WI38 (cell line): ENCODE results near the gene BBC3.
"Not testable (repeated sequence)": the region's sequence is repeated elsewhere in the genome, so short reads cannot be mapped to it uniquely, and the experiment has no call there.

ENCODE experiments used
- H3K4me3 ChIP-seq: 2 replicates; pipeline ENCODE4 v1.5.1; 2011; ENCODE audit warnings: low read depth, mild to moderate bottlenecking, control low read depth, low read length
- TF ChIP-seq, protein P1 (sequence below): IDR thresholded peaks from 2 replicates; pipeline ENCODE4 v1.5.1; 2012; ENCODE audit warnings: low read depth, mild to moderate bottlenecking, control low read depth, low read length

Gene BBC3

DNA sequence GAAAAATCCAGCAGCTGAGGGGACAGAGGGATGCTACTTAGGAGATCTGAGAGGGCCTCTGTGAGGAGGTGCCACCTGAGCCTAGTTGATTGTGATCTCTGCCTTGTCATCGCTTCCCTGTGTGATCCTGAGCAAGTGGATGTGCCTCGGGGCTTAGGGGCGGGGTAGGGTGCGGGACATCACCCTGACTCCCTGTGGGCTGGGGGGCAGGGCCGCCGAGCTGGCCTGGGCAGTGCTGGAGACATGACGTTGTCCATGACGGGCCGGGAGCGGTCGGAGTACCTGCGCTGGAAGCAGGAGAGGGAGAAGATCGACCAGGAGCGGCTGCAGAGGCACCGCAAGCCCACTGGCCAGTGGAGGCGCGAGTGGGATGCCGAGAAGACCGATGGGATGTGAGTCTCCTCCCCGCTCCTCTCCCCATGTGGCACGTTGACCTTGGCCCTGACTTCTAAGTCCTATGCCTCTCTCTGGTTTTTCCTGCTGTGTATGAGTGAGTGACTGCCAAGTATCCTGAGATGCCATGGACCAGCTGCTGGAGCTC is 35.5 kb upstream of the BBC3 start:
- TF ChIP-seq, protein P1, sequence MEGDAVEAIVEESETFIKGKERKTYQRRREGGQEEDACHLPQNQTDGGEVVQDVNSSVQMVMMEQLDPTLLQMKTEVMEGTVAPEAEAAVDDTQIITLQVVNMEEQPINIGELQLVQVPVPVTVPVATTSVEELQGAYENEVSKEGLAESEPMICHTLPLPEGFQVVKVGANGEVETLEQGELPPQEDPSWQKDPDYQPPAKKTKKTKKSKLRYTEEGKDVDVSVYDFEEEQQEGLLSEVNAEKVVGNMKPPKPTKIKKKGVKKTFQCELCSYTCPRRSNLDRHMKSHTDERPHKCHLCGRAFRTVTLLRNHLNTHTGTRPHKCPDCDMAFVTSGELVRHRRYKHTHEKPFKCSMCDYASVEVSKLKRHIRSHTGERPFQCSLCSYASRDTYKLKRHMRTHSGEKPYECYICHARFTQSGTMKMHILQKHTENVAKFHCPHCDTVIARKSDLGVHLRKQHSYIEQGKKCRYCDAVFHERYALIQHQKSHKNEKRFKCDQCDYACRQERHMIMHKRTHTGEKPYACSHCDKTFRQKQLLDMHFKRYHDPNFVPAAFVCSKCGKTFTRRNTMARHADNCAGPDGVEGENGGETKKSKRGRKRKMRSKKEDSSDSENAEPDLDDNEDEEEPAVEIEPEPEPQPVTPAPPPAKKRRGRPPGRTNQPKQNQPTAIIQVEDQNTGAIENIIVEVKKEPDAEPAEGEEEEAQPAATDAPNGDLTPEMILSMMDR: no peak
- H3K4me3 ChIP-seq: no peak overlapping the region

DNA sequence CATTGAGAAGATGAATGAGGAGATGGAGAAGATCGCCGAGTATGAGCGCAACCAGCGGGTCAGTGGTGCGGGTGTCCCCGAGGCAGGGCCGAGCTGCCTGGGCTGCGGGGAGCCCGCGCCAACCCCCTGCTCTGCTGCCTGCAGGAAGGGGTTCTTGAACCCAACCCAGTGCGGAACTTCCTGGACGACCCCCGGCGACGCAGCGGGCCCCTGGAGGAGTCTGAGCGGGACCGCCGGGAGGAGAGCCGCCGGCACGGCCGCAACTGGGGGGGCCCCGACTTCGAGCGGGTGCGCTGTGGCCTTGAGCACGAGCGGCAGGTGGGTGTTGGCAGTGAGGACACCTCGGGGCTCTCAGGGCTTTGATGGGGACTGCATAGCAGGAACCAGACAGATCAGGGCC is 33.6 kb upstream of the BBC3 start:
- TF ChIP-seq, protein P1: no peak
- no peak overlapping the region for H3K4me3 ChIP-seq

DNA sequence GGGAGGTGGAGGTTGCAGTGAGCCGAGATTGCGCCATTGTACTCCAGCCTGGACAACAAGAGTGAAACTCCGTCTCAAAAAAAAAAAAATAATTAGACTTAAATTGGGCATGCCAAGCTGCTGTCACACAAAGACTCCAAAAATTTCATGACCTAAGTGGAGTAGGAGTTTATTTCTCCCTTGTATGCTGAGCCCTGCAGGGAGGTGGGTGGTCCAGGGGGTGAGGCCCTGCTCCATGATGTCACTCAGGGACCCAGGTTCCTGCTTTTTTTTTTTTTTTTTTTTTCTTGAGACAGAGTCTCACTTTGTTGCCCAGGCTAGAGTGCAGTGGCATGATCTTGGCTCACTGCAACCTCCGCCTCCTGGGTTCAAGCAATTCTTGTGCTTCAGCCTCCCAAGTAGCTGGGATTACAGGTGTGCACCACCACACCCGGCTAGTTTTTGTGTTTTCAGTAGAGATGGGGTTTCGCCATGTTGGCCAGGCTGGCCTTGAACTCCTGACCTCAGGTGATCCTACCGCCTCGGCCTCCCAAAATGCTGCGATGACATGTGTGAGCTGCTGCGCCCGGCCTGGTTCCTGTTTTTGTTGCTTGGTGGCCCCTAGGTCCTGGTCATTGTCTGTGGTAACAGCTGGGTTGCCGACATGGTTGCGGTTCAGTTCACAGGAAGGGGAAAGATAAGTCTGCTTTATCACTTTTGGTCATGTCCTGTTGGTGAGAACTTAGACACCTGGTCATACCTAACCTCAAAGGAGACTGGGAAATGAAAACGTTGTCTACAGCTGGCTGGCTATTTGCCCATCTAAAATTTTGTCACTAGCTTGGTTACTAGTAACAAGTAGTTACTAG is 31.2 kb upstream of the BBC3 start:
- H3K4me3 ChIP-seq: not testable (repeated sequence)

- no peak overlapping the region for H3K4me3 ChIP-seq
- TF ChIP-seq, protein P1: no peak
Observed at GRCh38 chr19:47260476-47260875, 29.5 kb upstream of the BBC3 start.

DNA sequence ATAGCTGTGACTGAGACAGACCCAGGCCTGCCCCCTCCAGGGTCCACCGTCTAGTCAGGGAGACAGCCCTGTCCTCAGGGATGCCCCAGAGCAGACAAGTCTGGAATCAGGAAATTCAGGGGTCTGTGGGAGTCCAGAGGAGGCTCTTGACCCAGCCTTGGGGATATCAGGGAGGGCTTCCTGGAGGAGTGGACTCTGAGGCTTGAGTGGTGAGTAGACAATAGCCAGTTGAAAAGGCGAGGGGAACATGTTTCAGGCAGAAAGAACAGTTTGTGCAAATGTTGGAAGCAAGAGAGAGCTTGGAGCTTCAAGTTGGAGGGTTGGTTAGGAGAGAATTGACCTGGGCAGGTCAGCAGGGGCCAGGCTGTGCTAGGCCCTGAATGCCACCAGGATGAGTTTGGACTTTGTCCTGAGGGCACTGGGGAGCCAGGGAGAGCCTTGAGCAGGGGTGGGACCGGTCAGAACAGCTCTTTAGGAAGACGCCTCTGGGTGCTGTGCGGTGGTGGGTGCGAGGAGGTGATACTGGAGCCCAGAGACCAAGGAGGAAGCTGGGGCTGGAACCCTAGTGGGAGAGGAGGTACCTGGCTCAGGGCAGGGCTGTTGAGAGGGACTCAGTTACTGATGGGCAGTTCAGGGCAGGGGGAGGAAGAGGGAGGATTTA is 28.0 kb upstream of the BBC3 start:
- TF ChIP-seq, protein P1: no peak
- no peak overlapping the region for H3K4me3 ChIP-seq

- TF ChIP-seq, protein P1: no peak
- H3K4me3 ChIP-seq: peak overlapping the region; percentile 64
Observed at GRCh38 chr19:47258434-47258833, 27.4 kb upstream of the BBC3 start.

DNA sequence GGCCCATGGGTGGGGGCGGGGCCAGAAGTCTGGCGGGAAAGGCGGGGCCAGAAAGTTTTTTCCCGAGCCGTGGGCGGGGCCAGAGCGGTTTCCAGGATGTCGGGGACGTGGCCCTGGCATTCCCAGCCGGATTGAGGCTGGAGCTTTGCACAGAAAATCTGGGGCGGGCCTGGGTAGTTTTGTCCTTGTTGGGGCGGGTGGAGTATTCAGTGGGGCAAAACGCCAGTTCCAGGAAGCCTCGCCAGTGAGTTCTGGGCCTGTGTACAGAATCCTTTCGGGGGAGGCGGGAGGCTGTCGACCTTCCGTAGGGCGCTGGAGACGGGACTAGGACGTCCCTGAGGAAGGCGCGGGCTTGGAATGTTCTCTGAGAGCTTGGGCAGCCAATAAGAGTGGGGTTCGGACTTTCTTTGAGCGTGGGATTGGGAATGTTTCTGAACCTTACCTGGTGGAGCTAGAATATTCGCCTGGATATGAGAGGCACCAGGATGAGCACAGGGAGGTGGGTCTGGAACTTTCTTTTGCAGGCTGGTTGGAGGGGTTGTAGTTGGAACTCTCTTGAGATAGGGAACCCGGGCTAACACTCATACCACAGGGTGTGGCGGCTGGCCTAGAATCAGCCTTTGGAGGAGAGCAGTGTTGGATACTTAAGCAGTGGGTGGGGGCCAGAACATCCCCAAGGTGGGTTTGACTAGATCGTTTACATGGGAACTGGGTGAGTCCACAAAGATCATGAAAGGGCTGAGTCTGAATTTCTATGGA is 26.6 kb upstream of the BBC3 start:
- TF ChIP-seq, protein P1: no peak
- H3K4me3 ChIP-seq: peak overlapping the region; percentile 64
